DLD1 (cell line): ENCODE data around the gene ADPRHL1.

ENCODE experiments used
- in situ Hi-C: cut with HindIII; loops from 2 replicates; pipeline ENCODE4 v1.10.0; 2017; ENCODE audit warnings: low sequenced_read_pairs

ADPRHL1 gene

DNA sequence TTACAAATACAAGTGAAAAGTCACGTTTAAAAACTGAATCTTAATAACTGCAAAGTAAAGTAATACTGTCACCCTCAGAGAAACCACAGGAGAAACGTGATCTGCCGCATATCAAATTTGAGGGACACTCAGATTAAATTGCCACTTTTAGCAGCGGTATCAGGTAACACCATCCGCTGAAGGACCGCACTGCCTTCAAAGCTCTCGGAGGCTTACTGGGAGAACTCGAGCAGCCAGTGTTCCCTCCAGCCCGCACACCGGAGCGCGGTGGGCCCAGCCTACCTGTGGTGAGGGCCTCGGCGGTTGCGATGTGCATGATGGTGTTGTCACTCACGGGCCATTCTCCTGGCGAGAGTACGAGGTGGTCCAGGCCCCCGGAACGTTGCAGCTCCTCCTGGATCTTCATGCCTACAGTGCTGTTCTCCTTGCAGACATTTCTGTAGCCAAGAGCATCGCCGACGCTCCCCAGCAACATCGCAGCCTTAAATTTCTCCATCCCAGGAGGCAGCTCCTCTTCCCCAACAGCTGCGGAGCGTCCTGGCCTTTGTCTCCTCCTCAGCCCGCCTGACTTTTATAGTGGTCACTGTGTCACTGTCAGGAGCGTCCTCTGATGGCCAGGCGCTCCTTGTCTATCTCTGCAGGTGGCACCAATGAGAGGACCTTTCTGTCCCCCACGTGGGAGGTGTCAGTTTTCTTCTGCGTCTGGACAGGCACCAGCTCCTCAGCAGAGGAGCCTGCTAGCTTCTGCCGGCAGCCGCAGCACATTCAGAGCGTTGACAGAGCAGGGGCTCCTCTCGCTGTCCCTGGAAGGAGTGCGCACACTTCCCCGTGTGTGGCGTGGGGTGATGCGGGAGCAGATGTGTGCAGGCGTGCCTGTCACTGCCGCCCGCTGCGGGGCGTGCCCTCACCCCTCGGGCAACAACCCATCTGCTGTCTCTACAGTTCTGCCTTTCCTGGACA is at the start of gene ADPRHL1:
TSS of gene ADPRHL1 (minus strand) at position 547 of the 960 bp plus-strand sequence. CDS start at position 496, 51 bp downstream.
- in situ Hi-C loops = no loop called here

DNA sequence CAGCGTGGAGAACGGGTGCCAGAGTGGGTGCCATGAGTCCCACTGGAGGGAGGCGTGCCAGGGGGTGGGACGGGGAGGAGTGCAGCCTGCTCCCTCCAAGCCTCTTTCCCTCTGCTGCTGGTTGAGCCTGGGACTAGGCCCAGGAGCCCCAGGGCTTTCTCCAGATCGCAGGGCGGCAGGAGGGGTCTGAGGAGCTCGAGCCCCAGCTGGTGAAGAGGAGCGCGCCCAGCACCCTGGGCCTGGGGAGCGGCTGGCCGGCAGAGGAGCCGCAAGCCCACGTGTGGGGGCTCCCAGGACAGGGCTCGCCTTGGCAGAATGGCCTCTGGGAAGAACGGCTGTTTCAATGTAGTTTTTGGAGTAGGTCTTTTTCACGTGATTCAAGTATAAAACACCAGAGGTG is 49.4 kb upstream of the ADPRHL1 start:
- in situ Hi-C loops = no loop called here

DNA sequence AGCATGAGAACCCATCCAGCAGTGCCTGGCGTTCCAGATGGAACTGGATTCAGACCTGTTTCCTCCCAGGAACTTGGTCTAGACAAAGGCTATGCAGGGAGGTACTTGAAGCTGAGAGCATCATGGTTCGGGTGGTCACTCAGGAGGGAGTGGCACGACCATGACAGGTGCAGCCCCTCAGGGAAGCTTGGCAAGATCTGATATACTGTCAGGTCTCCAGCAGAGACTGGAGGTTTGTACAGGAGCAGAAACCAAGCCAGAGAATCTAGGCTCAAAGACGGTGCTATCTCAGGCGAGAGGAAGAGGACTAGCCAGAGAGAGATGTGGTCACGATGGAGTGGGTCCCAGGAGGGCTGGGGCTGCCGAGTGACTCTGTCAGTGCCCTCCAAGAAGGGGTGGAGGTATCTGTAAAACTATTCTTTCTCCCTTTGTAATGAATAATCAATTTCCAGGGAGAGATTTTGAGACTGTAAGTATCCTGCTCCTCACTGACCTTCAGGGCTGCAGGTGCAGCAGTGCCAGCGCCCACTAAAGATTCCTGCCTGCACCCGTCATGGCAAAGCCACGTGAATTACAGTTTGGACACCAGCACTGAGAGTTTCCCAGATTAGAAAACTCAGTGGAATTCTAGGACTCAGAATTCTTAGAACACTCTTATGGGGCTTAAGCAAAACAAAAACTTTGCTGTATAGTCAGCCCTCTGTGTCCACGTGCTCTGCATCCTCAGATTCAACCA is 47.4 kb upstream of the ADPRHL1 start:
- in situ Hi-C loops = no loop called here

DNA sequence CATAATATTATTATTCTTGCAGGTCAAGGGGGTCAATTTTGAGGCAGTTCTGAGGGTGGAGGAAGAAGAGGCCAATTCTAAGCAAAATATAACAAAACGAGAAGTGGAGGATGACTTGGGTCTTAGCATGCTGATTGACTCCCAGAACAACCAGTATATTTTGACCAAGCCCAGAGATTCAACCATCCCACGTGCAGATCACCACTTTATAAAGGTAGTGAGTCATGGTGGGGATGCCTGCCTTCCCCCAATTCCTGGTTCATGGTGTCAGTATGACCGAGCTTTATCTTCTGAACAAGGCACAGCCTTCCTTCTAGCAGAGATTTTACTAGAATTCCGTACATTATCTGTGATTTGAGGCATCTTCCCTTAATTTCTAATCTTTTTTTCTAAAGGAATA is 46.6 kb upstream of the ADPRHL1 start:
- in situ Hi-C loops = loop anchor here (25.0 kb wide), 1 partner anchor 113 kb away; no protein-coding TSS in a partner anchor

DNA sequence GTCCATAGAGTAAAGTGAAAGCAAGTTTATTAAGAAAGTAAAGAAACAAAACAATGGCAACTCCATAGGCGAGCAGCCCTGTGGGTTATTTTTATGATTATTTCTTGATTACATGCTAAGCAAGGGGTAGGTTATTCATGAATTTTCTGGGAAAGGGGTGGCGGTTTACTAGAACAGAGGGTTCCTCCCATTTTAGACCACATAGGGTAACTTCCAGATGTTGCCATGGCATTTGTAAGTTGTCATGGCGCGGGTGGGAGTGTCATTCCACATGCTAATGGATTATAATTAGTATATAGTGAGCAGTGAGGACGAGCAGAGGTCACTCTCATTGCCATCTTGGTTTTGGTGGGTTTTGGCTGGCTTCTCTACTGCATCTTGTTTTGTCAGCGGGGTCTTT is 45.6 kb upstream of the ADPRHL1 start:
- in situ Hi-C loops = loop anchor here (25.0 kb wide), 1 partner anchor 112 kb away; no protein-coding TSS in a partner anchor

DNA sequence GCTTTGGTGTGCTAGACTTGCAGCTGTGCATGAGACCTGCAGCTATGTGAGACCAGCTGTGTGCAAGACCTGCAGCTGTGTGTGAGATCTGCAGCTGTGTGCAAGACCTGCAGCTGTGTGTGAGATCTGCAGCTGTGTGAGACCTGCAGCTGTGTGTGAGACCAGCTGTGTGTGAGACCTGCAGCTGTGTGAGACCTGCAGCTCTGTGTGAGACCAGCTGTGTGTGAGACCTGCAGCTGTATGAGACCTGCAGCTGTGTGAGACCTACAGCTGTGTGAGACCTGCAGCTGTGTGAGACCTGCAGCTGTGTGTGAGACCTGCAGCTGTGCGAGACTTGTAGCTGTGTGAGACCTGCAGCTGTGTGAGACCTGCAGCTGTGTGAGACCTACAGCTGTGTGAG is 43.9 kb upstream of the ADPRHL1 start:
- in situ Hi-C loops = loop anchor here (25.0 kb wide), 1 partner anchor 110 kb away; no protein-coding TSS in a partner anchor

DNA sequence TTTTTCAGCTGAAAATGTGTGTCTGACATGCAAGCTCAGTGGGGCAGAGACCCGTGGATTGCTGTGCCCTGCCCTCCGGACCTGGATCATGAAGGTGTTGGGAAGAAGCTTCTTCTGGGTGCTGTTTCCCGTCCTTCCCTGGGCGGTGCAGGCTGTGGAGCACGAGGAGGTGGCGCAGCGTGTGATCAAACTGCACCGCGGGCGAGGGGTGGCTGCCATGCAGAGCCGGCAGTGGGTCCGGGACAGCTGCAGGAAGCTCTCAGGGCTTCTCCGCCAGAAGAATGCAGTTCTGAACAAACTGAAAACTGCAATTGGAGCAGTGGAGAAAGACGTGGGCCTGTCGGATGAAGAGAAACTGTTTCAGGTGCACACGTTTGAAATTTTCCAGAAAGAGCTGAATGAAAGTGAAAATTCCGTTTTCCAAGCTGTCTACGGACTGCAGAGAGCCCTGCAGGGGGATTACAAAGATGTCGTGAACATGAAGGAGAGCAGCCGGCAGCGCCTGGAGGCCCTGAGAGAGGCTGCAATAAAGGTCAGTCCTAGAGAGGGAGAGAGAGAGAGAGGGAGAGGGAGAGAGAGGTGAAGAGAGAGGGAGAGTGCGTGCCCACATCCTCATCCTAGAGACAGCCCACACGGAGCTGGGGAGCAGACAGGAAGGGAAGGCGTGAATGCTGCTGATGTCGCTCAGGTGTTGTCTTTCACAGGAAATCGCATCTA is 42.4 kb upstream of the ADPRHL1 start:
- in situ Hi-C loops = loop anchor here (25.0 kb wide), 1 partner anchor 108 kb away; no protein-coding TSS in a partner anchor

DNA sequence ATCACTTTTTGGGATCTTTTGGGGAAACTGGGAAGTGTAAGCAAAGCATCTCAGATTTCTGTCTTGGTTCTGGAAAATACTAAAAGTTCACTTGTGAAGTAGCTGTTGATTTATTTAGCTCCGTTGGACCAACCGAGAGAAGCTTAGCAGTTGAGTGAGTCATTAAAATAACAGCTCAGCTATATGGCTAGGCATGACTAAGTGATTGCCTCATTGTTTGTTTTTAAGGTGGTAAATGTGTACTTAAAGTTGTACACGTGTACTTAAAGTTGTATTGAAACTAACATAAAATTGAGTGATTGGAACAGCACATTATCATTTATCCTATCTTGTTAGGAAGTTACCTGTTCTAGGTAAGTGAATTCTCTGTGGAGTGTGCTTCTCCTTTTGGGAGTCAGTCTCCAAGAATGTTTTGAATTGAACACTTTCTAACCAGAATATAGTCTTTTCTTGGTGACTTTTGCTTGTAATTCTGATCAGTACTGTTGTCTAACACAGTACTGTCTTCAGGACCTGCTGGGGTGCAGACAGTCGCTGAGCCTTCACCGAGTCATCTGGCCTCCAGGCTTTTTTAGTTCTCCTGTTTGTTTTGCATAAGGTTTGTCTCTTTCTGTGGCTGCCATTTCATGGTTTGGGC is 40.1 kb upstream of the ADPRHL1 start:
- in situ Hi-C loops = loop anchor here (25.0 kb wide), 1 partner anchor 106 kb away; no protein-coding TSS in a partner anchor

DNA sequence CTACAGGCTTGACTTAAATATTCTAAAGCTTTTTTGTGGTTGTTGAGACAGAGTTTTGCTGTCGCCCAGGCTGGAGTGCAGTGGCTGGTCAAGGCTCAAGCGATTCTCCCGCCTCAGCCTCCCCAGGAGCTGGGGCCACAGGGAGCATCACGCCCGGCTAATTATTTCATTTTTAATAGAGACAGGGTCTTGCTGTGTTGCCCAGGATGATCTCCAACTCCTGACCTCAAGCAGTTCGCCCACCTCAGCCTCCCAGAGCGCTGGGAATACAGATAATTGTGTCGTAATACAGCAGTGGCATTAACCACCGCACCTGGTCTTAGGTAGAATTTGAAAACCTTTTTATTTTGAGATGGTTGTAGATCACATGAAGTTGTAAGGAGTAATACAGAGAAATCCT is 38.7 kb upstream of the ADPRHL1 start:
- in situ Hi-C loops = loop anchor here (25.0 kb wide), 1 partner anchor 105 kb away; no protein-coding TSS in a partner anchor

DNA sequence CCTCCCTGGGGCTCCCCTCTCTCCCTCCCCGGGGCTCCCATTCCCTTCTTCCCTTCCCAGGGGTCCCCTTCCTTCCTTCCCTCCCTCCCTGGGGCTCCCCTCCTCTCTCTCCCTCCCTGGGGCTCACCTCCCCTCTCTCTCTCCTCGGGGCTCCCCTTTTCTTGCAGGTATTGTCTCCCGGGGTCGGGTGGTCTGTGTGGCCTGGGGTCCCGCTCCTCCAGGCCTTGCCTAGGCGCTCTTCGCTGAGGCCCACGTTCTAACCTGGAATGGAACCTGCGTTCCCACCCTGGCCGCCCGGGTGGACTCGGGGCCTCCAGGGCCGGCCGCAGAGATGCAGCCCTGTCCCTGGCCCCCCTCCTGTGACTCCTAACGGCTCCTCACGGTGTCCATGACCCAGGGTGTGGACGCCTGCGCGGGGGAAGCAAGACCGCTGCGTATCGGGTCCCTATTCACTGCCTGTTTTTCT is 38.2 kb upstream of the ADPRHL1 start:
- in situ Hi-C loops = loop anchor here (25.0 kb wide), 1 partner anchor 104 kb away; no protein-coding TSS in a partner anchor

DNA sequence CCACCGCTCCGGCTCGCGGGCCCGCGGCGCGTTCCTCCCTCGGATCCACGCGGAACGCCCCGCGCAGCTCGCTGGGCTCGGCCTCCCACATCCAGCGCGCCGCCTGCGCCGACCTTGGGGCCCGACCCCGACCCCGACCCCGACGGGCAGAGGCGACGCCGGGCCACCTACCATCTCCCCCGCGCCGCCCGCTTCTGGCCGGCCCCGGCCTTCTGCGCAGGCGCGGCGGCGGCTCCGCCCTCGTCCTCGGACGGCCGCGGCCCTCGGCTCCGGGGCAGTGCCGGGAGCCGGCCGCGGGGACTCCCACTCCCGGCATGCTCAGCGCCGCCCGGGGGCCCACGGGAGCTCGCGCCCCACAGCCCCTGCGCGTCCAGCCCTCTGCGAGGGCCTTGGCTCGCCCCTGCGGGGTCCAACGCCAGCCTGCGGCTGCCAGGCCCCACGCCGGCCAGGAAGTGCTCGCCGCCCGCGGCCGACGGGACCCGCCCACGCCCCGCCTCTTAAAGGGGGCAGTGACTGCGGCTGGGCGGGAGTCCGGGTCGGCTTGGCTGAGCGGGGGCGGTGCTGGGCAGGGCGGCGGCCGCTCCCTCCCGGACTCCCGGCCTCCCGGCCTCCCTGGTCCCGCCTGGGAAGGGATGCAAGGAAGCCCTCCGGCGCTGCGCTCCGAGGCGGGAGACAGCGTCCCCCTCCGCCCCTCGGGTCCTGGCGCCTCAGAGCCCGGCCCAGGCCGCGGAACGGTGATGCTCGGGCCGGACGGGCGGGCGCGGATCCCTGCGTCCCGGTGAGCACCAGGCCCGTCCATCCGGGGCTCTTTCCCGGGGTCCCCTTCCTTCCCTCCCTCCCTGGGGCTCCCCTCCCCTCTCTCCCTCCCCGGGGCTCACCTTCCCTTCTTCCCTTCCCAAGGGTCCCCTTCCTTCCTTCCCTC is 37.5 kb upstream of the ADPRHL1 start, which contains the start of gene DCUN1D2:
TSS of gene DCUN1D2 (minus strand) at position 216 of the 922 bp plus-strand sequence. CDS start at position 174, 42 bp downstream.
- in situ Hi-C loops = loop anchor here (25.0 kb wide), 1 partner anchor 103 kb away; no protein-coding TSS in a partner anchor

DNA sequence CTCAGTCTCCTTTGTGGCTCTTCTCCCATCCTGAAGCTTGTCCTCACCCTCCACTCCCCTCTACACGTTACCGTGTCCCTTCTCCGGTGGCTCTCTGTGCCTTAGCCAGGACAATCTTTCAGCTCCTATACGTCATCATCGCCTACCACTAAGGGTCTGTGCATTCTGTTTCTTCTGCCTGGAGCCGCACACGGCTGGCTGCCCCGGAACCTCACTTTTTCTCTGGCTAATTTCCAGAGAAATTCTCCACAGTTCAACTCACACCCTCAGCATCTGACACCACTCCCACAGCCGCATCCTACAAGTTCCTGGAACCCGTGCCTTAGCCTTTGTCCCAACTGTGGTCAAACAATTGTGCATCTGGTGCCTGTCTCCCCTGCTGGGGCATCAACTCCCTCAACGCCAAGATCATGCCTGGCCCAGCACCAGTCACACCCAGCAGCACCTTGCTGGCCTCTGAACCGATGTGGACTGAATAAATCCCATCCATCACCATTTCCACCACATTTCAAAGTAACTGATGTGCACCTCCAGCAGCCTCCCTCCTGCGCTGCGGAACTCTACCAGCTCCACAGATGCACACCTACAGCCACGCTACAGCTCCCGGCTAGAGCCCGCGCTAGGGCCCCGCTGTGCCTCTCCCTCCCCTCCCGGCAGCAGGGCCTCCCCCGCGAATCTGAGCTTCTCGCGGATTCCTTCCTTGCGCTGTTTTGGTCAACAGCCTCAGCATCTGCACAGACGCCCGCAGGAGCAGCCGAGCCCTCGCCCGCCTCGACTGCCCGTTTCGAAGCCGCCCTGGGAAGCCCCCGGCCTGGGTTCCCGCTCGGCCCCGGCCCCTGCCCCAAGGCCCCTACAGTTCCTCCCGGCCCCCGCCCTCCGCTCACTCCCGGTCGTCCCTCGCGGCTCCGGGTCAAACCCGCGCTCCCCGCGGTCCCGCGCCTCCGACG is 36.5 kb upstream of the ADPRHL1 start:
- in situ Hi-C loops = loop anchor here (25.0 kb wide), 1 partner anchor 103 kb away; no protein-coding TSS in a partner anchor

DNA sequence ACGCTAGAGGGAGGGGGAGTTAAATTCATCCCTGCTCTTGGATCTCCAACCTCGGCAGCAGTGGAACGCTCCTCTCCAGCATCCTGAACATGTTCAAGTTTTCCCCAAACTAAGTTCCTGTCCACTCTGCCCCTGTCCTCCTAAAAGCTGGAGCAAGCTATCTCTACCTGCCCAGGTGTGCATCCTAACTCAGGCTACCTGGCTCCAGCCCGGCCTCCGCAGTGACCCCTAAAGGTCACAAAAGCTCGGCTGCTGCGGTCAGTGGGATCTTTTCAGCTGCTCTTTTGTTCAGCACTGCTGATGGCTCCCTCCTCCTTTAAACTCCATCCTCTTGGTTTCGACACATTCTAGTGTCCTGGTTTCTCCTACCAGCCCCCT is 35.9 kb upstream of the ADPRHL1 start:
- in situ Hi-C loops = loop anchor here (25.0 kb wide), 1 partner anchor 102 kb away; no protein-coding TSS in a partner anchor

DNA sequence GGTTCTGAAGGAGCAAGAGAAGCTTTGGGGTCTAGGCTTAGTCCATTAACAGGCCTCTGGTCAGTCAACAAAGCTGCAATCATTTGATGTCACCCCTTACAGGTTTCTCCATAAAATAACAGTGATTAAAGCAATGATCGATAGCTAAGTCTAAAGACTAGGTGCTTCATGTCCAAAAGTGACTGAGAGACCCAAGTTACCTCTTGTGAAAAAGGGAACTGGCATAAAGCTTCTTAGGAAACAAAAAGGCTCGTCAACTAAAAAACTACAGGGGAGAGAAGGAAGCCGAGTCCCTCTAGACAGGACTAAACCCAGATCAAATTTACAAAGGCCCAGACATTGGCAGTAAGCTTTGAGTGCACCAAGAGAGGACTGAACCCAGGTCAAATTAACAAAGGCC is 35.0 kb upstream of the ADPRHL1 start:
- in situ Hi-C loops = loop anchor here (25.0 kb wide), 1 partner anchor 101 kb away; no protein-coding TSS in a partner anchor

DNA sequence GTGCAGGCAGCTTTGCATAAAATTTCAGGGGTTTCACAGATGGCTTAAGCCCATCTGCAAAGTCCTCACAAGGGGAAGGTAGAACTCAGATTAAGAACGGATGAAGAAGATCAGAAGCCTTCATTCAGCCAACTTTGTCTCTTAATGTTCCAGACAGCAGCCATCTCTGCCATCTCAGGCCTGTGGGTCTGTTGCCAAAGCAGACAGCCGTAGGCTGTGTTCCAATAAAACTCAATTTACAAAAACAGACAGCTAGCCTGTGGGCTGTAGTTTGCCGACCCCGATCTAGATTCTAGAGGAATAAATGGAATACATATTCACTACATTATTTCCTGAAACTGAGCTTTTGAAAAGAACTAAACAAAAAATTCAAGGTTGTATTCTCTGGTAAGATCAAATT is 33.4 kb upstream of the ADPRHL1 start:
- in situ Hi-C loops = loop anchor here (25.0 kb wide), 1 partner anchor 99 kb away; no protein-coding TSS in a partner anchor

DNA sequence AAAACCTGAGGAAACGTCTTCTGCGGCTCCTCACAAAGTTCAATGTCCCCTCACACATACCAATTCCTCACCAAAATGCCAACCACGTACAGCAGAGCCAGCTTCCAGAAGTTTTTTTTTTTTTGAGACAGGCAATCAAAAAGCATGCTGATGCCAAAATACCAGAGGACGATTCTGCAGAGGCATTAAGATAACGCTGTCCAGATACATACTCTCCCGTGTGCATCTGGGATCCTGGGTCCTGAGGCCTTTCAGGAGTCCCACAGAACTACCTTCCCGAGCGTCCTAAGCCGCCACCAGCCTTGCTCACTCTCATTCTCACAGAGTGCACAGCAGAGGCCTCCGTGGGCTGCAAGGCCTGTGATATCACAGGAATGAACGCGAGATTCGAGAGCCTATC is 32.3 kb upstream of the ADPRHL1 start:
- in situ Hi-C loops = loop anchor here (25.0 kb wide), 1 partner anchor 98 kb away; no protein-coding TSS in a partner anchor
